Peyer's patch (tissue), 4 donors: ENCODE measurements around the gene JPH4. TPM values are rescaled to one million over a fixed set of nuclear protein-coding genes. Genes with fewer than 3 reads are reported as not detected.

Source experiments
- DNase-seq, 3 donors: peaks; one replicate each; pipeline ENCODE4 v3.0.0-alpha.2; 2017 to 2019
- H3K27ac ChIP-seq, 4 donors: fragments of 200-600 bp; sonication (generic); one replicate each; pipeline ENCODE4 v1.5.1; 2016 to 2019
- H3K27me3 ChIP-seq, 2 donors: fragments of 200-600 bp; sonication (generic); one replicate each; pipeline ENCODE4 v1.5.1; 2019
- H3K36me3 ChIP-seq, 3 donors: fragments of 200-600 bp; sonication (generic); one replicate each; pipeline ENCODE4 v1.5.1; 2016 to 2019
- H3K4me1 ChIP-seq, 4 donors: fragments of 200-600 bp; sonication (generic); one replicate each; pipeline ENCODE4 v1.5.1; 2016 to 2019
- H3K4me3 ChIP-seq, 4 donors: fragments of 200-600 bp; sonication (generic); 1 replicate in 3 of 4; 2 replicates in 1 of 4; pipeline ENCODE4 v1.5.1; 2016 to 2019; ENCODE audit warnings: mild to moderate bottlenecking in 1 of 4
- H3K9me3 ChIP-seq, 4 donors: fragments of 200-600 bp; sonication (generic); one replicate each; pipeline ENCODE4 v1.5.1; 2016 to 2019; ENCODE audit warnings: mild to moderate bottlenecking in 1 of 4
- POLR2A ChIP-seq, 2 donors: fragments of 450-650 bp; IDR thresholded peaks; one replicate each; pipeline ENCODE4 v1.5.1; 2017; ENCODE audit warnings: antibody characterized with exemption in 2 of 2, mild to moderate bottlenecking in 2 of 2, moderate library complexity in 2 of 2
- total RNA-seq, 4 donors: library from RNA; depleted of rRNA; stranded (reverse); fragments of >200 nt; gene quantifications; one replicate each; pipeline ENCODE4 v1.1.0, GENCODE V29; 2016
- TF ChIP-seq, protein P1 (sequence below), 6 experiments: fragments of 450-650 bp in 4 of 6; fragments of 200-600 bp in 2 of 6; sonication (generic) in 1 of 6; IDR thresholded peaks; one replicate each; pipeline ENCODE4 v1.5.1; 2017 to 2019; ENCODE audit warnings: antibody characterized with exemption in 6 of 6, mild to moderate bottlenecking in 3 of 6, moderate library complexity in 1 of 6

JPH4 gene
- total RNA-seq, 4 donors from 2014 or later: 0.85 to 8.3 (median 1.5) TPM; not detected in 1

DNA sequence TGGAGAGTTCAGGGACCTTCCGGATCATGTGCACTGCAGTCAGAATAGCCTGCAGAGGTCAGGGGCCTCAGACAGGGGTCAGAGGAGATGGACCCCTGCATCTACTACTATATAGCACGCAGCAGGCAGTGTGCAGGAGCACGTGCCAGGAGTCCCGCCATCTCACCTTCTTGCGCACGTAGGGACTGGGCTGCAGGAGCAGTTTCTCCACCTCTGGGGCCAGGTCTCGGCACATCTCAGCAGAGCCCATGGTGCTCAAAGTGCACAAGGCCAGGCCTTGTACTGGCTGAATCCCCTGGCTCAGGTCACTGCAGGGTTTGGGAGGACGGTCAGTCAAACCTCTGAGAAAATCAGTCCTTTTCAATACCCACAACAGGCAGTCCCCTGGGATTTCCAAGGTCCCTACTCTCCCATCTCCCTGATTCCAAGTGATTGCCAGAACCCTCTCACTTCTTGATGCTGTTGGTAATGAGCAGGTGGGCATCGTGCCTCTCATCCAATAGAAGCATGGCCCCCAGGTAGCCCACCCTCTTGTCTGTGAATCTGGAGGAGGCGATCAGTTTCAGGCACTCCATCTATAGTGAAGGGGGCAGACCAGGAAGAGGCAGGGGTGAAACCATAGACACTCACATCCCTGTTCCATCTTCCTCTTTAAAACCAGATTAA lies 12.3 kb downstream of the JPH4 start:
- no peak overlapping the region for H3K27ac ChIP-seq
- no peak overlapping the region for H3K4me3 ChIP-seq
- H3K27me3 ChIP-seq: no peaks in the 10 kb centered on the region
- peaks cover 0 to 11% (median 6%) of the 10 kb centered on the region in 4 donors for H3K4me1 ChIP-seq
- DNase-seq: no peak
- TF ChIP-seq POLR2A (IDR thresholded peaks at IDR 0.05): no peak
- TF ChIP-seq, protein P1, sequence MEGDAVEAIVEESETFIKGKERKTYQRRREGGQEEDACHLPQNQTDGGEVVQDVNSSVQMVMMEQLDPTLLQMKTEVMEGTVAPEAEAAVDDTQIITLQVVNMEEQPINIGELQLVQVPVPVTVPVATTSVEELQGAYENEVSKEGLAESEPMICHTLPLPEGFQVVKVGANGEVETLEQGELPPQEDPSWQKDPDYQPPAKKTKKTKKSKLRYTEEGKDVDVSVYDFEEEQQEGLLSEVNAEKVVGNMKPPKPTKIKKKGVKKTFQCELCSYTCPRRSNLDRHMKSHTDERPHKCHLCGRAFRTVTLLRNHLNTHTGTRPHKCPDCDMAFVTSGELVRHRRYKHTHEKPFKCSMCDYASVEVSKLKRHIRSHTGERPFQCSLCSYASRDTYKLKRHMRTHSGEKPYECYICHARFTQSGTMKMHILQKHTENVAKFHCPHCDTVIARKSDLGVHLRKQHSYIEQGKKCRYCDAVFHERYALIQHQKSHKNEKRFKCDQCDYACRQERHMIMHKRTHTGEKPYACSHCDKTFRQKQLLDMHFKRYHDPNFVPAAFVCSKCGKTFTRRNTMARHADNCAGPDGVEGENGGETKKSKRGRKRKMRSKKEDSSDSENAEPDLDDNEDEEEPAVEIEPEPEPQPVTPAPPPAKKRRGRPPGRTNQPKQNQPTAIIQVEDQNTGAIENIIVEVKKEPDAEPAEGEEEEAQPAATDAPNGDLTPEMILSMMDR (IDR thresholded peaks at IDR 0.05): no peak
- no peaks in the 10 kb centered on the region for H3K9me3 ChIP-seq
- peaks cover 0 to 42% (median 0%) of the 10 kb centered on the region in 3 donors for H3K36me3 ChIP-seq

DNA sequence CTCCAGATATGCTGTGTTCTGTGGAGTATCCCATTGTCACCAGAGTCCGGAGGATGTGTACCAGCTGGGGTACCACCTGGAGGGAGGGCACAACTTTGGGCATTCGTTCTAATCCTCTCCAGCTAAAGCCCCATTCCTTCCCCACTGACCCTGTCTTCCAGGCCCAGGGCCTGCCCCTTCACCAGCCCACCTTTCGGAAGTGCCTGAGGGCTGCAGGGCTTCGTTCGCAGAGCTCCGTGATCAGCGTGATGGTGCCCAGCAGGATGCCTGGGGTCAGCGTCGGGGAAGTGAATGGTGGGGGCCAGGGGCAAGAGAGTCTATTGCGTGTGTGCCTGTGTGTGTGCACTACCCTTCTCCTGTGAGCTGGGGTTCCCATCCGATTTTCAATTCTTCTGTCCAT lies 13.0 kb downstream of the JPH4 start:
- H3K4me1 ChIP-seq: peaks cover 0 to 11% (median 6%) of the 10 kb centered on the region in 4 donors
- H3K9me3 ChIP-seq: no peaks in the 10 kb centered on the region
- no peak for DNase-seq
- H3K36me3 ChIP-seq: peaks cover 0 to 48% (median 0%) of the 10 kb centered on the region in 3 donors
- H3K27ac ChIP-seq: no peak overlapping the region
- TF ChIP-seq, protein P1 (IDR thresholded peaks at IDR 0.05): no peak
- TF ChIP-seq POLR2A (IDR thresholded peaks at IDR 0.05): no peak
- no peaks in the 10 kb centered on the region for H3K27me3 ChIP-seq
- no peak overlapping the region for H3K4me3 ChIP-seq

- Histone ChIP-seq H3K4me1 (peaks cover 0 to 11% (median 6%) of the 10 kb centered on the region in 4 donors), H3K27ac (no peak overlapping the region), H3K27me3 (no peaks in the 10 kb centered on the region), H3K4me3 (no peak overlapping the region), H3K36me3 (peaks cover 0 to 54% (median 0%) of the 10 kb centered on the region in 3 donors), H3K9me3 (no peaks in the 10 kb centered on the region)
- no peak for DNase-seq
- no peak for TF ChIP-seq POLR2A (IDR thresholded peaks at IDR 0.05)
- TF ChIP-seq, protein P1 (IDR thresholded peaks at IDR 0.05): no peak
Measured at GRCh38 chr14:23564876-23565275, 13.7 kb downstream of the JPH4 start.

DNA sequence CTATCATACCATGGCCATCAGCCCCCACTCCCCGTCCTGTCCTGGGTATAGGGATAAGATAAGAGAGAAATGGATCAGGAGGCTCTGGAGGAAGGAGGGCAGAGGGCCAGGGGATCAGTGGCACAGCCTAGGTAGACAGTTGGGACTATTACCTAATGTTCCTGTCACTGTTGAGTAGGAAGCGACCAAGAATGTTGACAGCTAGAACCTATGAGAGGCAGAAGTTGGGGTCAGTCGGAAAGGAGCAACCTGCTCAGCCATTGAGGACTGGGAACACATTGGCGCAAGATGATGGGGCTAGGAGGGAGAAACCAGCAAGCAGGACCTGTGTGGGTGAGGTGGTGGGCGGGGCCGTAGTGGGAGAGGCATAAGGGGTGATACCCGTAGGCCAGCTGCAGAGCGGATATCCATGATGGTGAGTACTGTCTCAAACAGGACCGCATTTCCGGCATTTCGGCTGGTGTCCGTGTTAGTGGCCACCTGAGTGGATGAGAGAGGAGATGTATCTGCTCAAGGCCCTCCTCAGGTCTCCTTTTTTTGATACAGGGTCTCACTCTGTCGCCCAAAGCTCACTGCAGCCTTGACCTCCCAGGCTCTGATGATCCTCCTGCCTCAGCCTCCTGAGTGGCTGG lies 14.3 kb downstream of the JPH4 start:
- Histone ChIP-seq H3K9me3 (no peaks in the 10 kb centered on the region), H3K27ac (no peak overlapping the region), H3K36me3 (peaks cover 0 to 60% (median 0%) of the 10 kb centered on the region in 3 donors), H3K27me3 (no peaks in the 10 kb centered on the region), H3K4me3 (no peak overlapping the region), H3K4me1 (peaks cover 0 to 11% (median 6%) of the 10 kb centered on the region in 4 donors)
- TF ChIP-seq POLR2A (IDR thresholded peaks at IDR 0.05): no peak
- TF ChIP-seq, protein P1 (IDR thresholded peaks at IDR 0.05): no peak
- no peak for DNase-seq

GRCh38 chr14:23563473-23564180 lies 15.0 kb downstream of the JPH4 start:
- Histone ChIP-seq H3K36me3 (peaks cover 0 to 67% (median 0%) of the 10 kb centered on the region in 3 donors), H3K4me1 (peaks cover 0 to 11% (median 6%) of the 10 kb centered on the region in 4 donors), H3K27ac (no peak overlapping the region), H3K9me3 (no peaks in the 10 kb centered on the region), H3K4me3 (no peak overlapping the region), H3K27me3 (no peaks in the 10 kb centered on the region)
- no peak for DNase-seq
- no peak for TF ChIP-seq POLR2A (IDR thresholded peaks at IDR 0.05)
- TF ChIP-seq, protein P1 (IDR thresholded peaks at IDR 0.05): no peak
